Esophagus muscularis mucosa (tissue), 3 donors: ENCODE data around the gene MT3.

Experiments
- POLR2A ChIP-seq: fragments of 450-650 bp; IDR thresholded peaks from one replicate; pipeline ENCODE4 v1.6.1; 2017; ENCODE audit warnings: antibody characterized with exemption, moderate library complexity, mild to moderate bottlenecking, low read depth
- TF ChIP-seq, protein P1 (sequence below), 3 experiments: fragments of 200-600 bp in 2 of 3; fragments of 450-650 bp in 1 of 3; sonication (generic) in 2 of 3; IDR thresholded peaks; one replicate each; pipeline ENCODE4 v1.5.1; 2017 to 2019; ENCODE audit warnings: antibody characterized with exemption in 3 of 3, mild to moderate bottlenecking in 2 of 3, moderate library complexity in 1 of 3

DNA sequence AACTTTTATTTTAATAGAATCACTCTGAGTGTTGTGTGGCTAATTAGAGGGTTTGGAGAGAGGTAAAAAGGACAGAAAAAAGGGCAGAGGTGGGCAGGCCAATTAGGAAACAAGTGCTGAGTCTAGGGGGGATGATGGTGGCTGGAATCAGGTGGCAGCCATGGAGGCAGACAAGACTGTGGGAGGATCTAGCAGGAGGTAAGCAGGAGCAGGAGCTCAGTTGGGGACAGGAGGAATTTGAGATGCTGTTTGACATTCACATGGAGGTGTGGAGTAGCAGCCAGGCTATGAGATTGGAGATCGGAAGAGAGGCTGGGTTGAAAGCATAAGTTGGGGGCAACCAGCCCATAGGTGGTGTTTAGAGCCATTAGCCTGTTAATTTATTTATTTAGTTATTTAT lies 28.2 kb upstream of the MT3 start:
- TF ChIP-seq, protein P1, sequence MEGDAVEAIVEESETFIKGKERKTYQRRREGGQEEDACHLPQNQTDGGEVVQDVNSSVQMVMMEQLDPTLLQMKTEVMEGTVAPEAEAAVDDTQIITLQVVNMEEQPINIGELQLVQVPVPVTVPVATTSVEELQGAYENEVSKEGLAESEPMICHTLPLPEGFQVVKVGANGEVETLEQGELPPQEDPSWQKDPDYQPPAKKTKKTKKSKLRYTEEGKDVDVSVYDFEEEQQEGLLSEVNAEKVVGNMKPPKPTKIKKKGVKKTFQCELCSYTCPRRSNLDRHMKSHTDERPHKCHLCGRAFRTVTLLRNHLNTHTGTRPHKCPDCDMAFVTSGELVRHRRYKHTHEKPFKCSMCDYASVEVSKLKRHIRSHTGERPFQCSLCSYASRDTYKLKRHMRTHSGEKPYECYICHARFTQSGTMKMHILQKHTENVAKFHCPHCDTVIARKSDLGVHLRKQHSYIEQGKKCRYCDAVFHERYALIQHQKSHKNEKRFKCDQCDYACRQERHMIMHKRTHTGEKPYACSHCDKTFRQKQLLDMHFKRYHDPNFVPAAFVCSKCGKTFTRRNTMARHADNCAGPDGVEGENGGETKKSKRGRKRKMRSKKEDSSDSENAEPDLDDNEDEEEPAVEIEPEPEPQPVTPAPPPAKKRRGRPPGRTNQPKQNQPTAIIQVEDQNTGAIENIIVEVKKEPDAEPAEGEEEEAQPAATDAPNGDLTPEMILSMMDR (IDR thresholded peaks at IDR 0.05): no peak
- TF ChIP-seq POLR2A: no peak
